Smooth muscle cell (in vitro differentiated cells): ENCODE data around the gene PLCH1. TPM values are rescaled to one million over a fixed set of nuclear protein-coding genes. Genes with fewer than 3 reads are reported as not detected.

Source experiments
- DNase-seq: peaks from one replicate; lab custom pipeline; 2025; ENCODE audit not compliant: unreplicated experiment; lab: John Stamatoyannopoulos, UW
- H2AFZ ChIP-seq: fragments of 200-600 bp; sonication (generic); 2 replicates; pipeline ENCODE4 v1.6.0; 2016; ENCODE audit warnings: antibody characterized with exemption, low read depth, mild to moderate bottlenecking
- H3F3A ChIP-seq: fragments of 200-600 bp; sonication (generic); 2 replicates; pipeline ENCODE4 v1.6.0; 2017; ENCODE audit warnings: antibody characterized with exemption, low read depth
- H3K27ac ChIP-seq: fragments of 200-600 bp; sonication (generic); 2 replicates; pipeline ENCODE4 v1.5.1; 2016; ENCODE audit warnings: low read depth, mild to moderate bottlenecking
- H3K27me3 ChIP-seq: fragments of 200-600 bp; sonication (generic); 2 replicates; pipeline ENCODE4 v1.6.1; 2016; ENCODE audit warnings: low read depth, mild to moderate bottlenecking
- H3K36me3 ChIP-seq: fragments of 200-600 bp; sonication (generic); 2 replicates; pipeline ENCODE4 v1.5.1; 2016; ENCODE audit warnings: low read depth
- H3K4me1 ChIP-seq: fragments of 200-600 bp; sonication (generic); 2 replicates; pipeline ENCODE4 v1.5.1; 2016; ENCODE audit warnings: low read depth
- H3K4me2 ChIP-seq: fragments of 200-600 bp; sonication (generic); 2 replicates; pipeline ENCODE4 v1.6.0; 2016; ENCODE audit warnings: mild to moderate bottlenecking
- H3K4me3 ChIP-seq: fragments of 200-600 bp; sonication (generic); 2 replicates; pipeline ENCODE4 v1.5.1; 2016; ENCODE audit warnings: mild to moderate bottlenecking
- H3K79me2 ChIP-seq: fragments of 200-600 bp; sonication (generic); 2 replicates; pipeline ENCODE4 v1.6.0; 2016; ENCODE audit warnings: low read depth, mild to moderate bottlenecking
- H3K9ac ChIP-seq: fragments of 200-600 bp; sonication (generic); 2 replicates; pipeline ENCODE4 v1.6.0; 2016; ENCODE audit warnings: low read depth
- H3K9me3 ChIP-seq: fragments of 200-600 bp; sonication (generic); replicated peaks from 2 replicates; pipeline ENCODE4 v1.5.1; 2016; ENCODE audit warnings: low read depth
- H4K20me1 ChIP-seq: fragments of 200-600 bp; sonication (generic); 2 replicates; pipeline ENCODE4 v1.6.0; 2016; ENCODE audit warnings: low read depth
- WGBS: methylation state at CpG from one replicate; pipeline ENCODE4 v1.1.7; 2016; ENCODE audit warnings: low lambda C conversion rate; 5-methylcytosine and 5-hydroxymethylcytosine counted together
- polyA plus RNA-seq: library from polyadenylated mRNA; unstranded; fragments of >200 nt; fragmentation: Nextera tagmentation; extraction: Ambion mirVana; gene quantifications from 2 replicates; pipeline ENCODE4 v1.2.1, GENCODE V29; 2016
- total RNA-seq: library from RNA; depleted of rRNA; stranded (reverse); fragments of >200 nt; gene quantifications from 2 replicates; pipeline ENCODE4 v1.2.3, GENCODE V29; 2014
- TF ChIP-seq, protein P1 (sequence below): fragments of 200-600 bp; sonication (generic); IDR thresholded peaks from 2 replicates; pipeline ENCODE4 v1.5.1; 2017; ENCODE audit warnings: borderline replicate concordance, mild to moderate bottlenecking, antibody characterized with exemption; ENCODE audit not compliant: insufficient read depth, poor library complexity, severe bottlenecking

The PLCH1 gene
- total and polyA plus RNA-seq, 2 experiments from 2014 or later = 0.36 TPM; not detected in 1

DNA sequence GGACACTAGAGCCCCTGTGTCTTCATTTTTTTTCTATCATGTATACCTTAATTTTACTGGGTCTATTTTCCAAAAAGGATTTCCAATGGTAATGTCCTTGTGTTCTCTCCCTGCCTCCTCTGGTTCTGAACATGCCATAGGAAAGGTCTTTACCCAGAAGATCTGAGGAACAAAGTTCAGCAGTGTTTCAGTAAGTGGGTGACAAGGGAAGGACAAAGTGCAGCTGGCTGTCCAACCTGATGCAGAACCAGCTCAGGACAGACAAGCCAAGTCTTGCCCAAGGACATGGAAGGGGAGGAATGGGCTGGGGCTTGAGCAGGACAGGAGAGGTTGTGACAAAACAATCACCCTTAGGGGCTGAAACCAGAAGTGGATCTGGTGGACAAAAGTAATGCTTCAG, 390.2 kb downstream of the PLCH1 start:
- H4K20me1 ChIP-seq = no peaks in the 10 kb centered on the region
- no peak overlapping the region for H3K9ac ChIP-seq
- H3K36me3 ChIP-seq = no peaks in the 10 kb centered on the region
- H3K4me2 ChIP-seq = no peak overlapping the region
- DNase-seq = no peak
- peaks cover 3% of the 10 kb centered on the region for H3K27me3 ChIP-seq
- no peaks in the 10 kb centered on the region for H3K4me1 ChIP-seq
- no peaks in the 10 kb centered on the region for H3K79me2 ChIP-seq
- no peaks in the 10 kb centered on the region for H3K9me3 ChIP-seq
- H3F3A ChIP-seq = no peaks in the 10 kb centered on the region
- H2AFZ ChIP-seq = no peak overlapping the region
- no peak overlapping the region for H3K27ac ChIP-seq
- no peak overlapping the region for H3K4me3 ChIP-seq
- TF ChIP-seq, protein P1, sequence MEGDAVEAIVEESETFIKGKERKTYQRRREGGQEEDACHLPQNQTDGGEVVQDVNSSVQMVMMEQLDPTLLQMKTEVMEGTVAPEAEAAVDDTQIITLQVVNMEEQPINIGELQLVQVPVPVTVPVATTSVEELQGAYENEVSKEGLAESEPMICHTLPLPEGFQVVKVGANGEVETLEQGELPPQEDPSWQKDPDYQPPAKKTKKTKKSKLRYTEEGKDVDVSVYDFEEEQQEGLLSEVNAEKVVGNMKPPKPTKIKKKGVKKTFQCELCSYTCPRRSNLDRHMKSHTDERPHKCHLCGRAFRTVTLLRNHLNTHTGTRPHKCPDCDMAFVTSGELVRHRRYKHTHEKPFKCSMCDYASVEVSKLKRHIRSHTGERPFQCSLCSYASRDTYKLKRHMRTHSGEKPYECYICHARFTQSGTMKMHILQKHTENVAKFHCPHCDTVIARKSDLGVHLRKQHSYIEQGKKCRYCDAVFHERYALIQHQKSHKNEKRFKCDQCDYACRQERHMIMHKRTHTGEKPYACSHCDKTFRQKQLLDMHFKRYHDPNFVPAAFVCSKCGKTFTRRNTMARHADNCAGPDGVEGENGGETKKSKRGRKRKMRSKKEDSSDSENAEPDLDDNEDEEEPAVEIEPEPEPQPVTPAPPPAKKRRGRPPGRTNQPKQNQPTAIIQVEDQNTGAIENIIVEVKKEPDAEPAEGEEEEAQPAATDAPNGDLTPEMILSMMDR = no peak

DNA sequence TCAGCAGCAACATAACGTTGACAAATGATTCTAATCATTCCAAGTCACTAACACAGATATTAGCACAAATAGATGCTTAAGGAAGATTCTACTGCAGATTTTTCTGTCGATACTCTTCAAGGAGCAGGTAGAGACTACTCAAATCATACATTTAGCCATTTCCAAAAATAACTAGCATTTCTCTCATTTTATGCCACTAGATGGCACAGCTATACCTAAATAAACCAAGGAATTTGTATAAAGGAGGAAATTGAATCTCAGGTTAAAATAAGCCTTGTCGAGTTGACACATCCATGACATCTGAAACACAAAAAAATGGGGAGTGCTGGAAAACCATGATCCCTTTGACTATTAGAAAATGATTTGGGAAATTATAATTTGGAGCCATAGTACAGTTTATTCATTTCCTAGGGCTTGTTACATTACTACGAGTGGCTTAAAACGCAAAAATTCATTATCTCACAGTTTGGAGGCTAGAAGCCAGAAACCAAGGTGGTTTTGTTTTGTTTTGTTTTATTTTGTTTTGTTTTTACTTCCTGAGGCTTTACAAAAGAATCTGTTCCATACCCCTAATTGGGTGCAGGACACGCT, 391.9 kb downstream of the PLCH1 start:
- TF ChIP-seq, protein P1 = peak; percentile 47
- Histone ChIP-seq H3K4me3 (no peak overlapping the region), H3K9ac (no peak overlapping the region), H3K27ac (no peak overlapping the region), H3F3A (no peaks in the 10 kb centered on the region), H3K79me2 (no peaks in the 10 kb centered on the region), H3K9me3 (no peaks in the 10 kb centered on the region), H3K4me2 (no peak overlapping the region), H2AFZ (no peak overlapping the region), H4K20me1 (no peaks in the 10 kb centered on the region), H3K27me3 (peaks cover 10% of the 10 kb centered on the region), H3K4me1 (no peaks in the 10 kb centered on the region), H3K36me3 (no peaks in the 10 kb centered on the region)
- no peak for DNase-seq
- 66% methylated on average over 6 of the region's 6 CpGs for WGBS

DNA sequence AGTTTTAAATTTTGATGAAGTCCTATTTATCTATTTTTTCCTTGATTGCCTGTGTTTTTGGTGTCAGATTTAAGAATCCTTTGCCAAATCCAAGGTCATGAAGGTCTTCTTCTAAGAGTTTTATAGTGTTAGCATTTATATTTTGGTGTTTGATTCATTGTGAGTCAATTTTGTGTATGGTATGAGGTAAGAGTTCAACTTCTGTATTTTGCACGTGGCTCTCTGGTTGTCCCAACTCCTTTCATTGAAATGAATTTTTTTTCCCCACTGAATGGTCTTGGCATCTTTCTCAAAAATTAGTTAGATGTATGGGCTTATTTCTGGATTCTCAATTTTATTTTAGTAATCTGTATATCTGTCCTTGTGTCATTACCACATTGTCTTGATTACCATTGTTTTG, 394.3 kb downstream of the PLCH1 start:
- DNase-seq = no peak

More for the DNA sequence above, 394.3 kb downstream of the PLCH1 start:
- WGBS = 95% methylated on average over 1 of the region's 1 CpG
- TF ChIP-seq, protein P1 = no peak
- peaks cover 10% of the 10 kb centered on the region for H3K27me3 ChIP-seq
- H3K4me1 ChIP-seq = no peaks in the 10 kb centered on the region
- no peak overlapping the region for H3K9ac ChIP-seq
- H2AFZ ChIP-seq = no peak overlapping the region
- no peaks in the 10 kb centered on the region for H4K20me1 ChIP-seq
- no peaks in the 10 kb centered on the region for H3K79me2 ChIP-seq
- no peak overlapping the region for H3K4me3 ChIP-seq
- H3F3A ChIP-seq = no peaks in the 10 kb centered on the region
- no peak overlapping the region for H3K27ac ChIP-seq
- H3K9me3 ChIP-seq = no peaks in the 10 kb centered on the region
- no peak overlapping the region for H3K4me2 ChIP-seq
- H3K36me3 ChIP-seq = no peaks in the 10 kb centered on the region
